Cardiac fibroblast (primary cell): ENCODE data around the gene OSM.

Experiments used
- DNase-seq, 2 donors: peaks; one replicate each; pipeline versions ENCODE4 v3.0.0 to v3.0.0-alpha.2; 2010; ENCODE audit warnings: low read depth in 2 of 2
- H3K4me3 ChIP-seq, 2 donors: replicated peaks in 1 of 2; 1 replicate in 1 of 2; 2 replicates in 1 of 2; pipeline ENCODE4 v1.5.1; 2011; ENCODE audit warnings: low read depth in 2 of 2, low read length in 2 of 2, mild to moderate bottlenecking in 2 of 2, moderate library complexity in 1 of 2
- CTCF ChIP-seq: IDR thresholded peaks from one replicate; pipeline ENCODE4 v1.5.1; 2011; ENCODE audit warnings: low read depth, mild to moderate bottlenecking, low read length, inconsistent platforms

Gene OSM

DNA sequence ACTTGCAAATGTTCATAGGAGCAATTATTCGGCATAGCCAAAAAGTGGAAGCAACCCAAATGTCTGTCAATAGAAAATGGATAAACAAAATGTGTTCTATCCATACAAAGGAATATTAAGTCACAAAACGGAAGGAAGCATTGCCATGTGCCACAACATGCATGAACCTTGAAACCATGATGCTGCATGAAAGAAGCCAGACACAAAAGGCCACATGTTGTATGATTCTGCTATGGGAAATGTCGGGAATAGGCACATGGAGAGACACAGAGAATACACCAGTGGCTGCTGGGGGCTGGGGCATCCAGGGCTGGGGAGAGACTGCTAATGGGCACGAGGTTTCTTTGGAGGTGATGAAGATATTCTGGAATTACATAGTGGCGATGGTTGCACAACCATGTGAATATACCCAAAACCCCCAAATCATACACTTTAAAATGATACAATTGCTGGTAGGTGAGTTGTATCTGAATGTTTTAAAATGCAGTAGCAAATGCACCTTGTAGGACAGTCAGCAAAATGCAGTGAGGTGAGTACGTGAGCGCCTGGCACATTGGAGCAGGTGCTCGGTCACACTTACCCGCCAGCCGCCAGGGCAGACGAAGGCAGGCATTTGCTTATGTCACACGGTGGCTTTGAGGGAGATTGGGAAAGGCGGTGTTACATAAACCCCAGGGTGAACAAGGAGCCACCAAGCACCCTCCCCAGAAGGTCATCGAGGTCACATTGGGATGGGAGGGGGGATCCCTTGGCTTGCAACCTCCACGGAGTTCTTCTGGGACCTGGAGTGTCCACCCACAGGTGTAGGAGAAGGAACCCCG, 6.3 kb upstream of the OSM start:
- DNase-seq, result no peak
- no peak for TF ChIP-seq CTCF
- no peak overlapping the region for H3K4me3 ChIP-seq

- no peak for TF ChIP-seq CTCF
- no peak overlapping the region for H3K4me3 ChIP-seq
- peak; percentile 79 to 93 for DNase-seq
Observed at GRCh38 chr22:30270832-30271231, 4.2 kb upstream of the OSM start.

GRCh38 chr22:30268331-30268730, 1.7 kb upstream of the OSM start:
- no peak overlapping the region for H3K4me3 ChIP-seq
- TF ChIP-seq CTCF, result no peak
- no peak for DNase-seq

DNA sequence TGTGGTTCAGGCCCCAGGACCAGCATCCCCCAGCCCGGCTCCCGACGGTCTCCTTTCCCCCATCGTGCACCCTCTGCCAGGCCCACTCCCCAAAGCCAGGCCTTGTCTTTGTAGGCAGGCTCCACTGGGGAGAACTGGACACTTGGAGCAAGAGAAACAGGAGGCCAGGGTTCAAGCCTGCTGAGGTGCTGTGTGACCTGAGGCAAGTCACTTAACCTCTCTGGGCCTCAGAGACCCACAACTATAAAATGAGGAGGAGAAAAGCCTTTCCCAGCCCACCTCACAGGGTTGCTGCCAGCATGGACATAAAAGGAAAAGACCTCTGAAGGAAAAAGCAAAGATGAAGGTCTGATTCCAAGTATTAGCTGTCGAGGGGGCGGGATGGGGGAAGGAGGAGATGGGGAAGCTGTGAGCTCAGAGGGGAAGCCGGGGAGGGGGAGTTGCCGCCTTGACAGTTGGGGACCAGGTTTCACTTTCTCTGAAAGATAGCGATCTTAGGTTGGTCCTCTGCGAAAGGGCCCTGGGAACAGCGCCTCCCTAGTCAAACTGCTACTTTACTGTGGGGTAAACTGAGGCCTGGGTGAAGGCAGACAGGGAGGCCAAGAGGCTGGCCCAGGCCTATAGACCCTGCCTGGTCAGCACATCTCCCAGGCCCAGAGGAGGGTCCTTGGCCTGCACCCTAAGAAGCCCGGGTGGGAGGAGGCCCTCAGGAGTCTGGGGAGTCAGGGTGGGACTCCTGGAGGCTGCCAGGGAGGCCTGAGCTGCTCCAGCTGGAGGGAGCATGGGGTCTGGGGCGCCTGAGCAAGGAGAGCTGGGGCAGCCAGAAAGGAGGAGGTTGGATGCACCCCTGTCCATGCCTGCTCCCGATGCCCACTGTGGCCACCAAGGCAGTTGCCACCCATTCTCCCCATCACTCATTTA, 991 bp upstream of the OSM start:
- H3K4me3 ChIP-seq, result no peak overlapping the region
- no peak for DNase-seq
- TF ChIP-seq CTCF, result no peak

GRCh38 chr22:30265823-30266444, 717 bp downstream of the OSM start:
- TF ChIP-seq CTCF, result no peak
- no peak overlapping the region for H3K4me3 ChIP-seq
- no peak for DNase-seq

DNA sequence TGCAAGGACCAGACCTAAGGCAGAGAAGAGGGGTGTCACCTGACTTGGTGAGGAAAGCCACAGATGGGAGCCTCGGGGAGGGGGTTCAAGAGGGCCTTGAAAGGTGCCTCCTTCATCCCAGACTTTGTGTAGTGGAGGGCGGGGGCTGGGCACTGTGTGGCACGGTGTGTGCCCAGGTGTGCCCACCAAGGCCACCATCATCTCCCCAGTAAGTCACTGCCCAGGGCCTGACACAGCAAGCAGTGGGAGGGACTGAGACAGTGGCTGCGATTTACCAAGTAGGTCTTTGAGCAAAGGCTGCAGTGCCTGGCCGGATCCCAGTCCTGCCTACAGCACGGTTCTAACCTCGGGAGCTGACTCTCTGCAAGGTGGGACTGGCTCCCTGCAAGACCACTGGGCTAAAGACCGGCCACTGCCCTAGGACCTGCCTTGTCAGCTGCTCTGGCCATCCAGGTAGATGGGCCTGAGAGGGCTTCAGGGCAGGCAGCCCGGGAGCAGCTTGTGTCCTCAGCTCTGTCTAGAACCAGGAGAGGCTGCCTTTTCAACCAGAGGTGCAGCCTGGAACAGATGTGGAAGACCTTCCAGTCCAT, 1.4 kb downstream of the OSM start:
- TF ChIP-seq CTCF, result no peak
- H3K4me3 ChIP-seq, result no peak overlapping the region
- DNase-seq, result no peak
